OCI-LY7 (cell line): Measurements from ENCODE around the gene BRD9.

Experiments used
- EZH2phosphoT487 ChIP-seq: fragments of 200-600 bp; sonication (generic); IDR thresholded peaks from 2 replicates; pipeline ENCODE4 v1.6.1; 2018; ENCODE audit warnings: low read depth, borderline replicate concordance, mild to moderate bottlenecking, mixed run types, antibody characterized with exemption, low read length, moderate library complexity, mixed read lengths
- TF ChIP-seq, protein P1 (sequence below): fragments of 200-600 bp; sonication (generic); conservative IDR thresholded peaks from 2 replicates; pipeline ENCODE4 v1.5.1; 2014; ENCODE audit warnings: mild to moderate bottlenecking, antibody characterized with exemption, low read length, moderate library complexity, mixed read lengths

DNA sequence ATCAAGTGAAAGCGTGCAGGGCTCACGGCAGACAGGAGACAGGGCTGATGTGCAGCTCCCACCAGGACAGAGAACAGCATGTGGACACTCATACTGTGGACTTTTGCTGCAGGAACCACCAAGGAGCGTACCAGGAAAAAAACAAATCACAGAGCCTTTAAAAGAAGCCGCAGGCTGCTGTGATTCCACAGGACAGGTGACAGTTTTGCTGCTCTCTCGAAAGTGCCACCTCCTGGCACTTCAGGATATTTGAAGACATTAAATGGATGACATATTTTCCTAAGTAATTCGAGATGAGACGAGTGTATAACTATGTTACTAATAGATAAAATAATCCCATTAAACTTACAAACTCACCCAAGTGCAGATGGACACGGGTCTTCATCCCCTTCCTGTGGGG, 71.1 kb downstream of the BRD9 start:
- TF ChIP-seq, protein P1, sequence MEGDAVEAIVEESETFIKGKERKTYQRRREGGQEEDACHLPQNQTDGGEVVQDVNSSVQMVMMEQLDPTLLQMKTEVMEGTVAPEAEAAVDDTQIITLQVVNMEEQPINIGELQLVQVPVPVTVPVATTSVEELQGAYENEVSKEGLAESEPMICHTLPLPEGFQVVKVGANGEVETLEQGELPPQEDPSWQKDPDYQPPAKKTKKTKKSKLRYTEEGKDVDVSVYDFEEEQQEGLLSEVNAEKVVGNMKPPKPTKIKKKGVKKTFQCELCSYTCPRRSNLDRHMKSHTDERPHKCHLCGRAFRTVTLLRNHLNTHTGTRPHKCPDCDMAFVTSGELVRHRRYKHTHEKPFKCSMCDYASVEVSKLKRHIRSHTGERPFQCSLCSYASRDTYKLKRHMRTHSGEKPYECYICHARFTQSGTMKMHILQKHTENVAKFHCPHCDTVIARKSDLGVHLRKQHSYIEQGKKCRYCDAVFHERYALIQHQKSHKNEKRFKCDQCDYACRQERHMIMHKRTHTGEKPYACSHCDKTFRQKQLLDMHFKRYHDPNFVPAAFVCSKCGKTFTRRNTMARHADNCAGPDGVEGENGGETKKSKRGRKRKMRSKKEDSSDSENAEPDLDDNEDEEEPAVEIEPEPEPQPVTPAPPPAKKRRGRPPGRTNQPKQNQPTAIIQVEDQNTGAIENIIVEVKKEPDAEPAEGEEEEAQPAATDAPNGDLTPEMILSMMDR = no peak
- no peak for TF ChIP-seq EZH2phosphoT487
